Natural killer cell (primary cell): ENCODE results near the gene METAP1D. TPM values are rescaled to one million over a fixed set of nuclear protein-coding genes. Genes with fewer than 3 reads are reported as not detected.

Source experiments
- ATAC-seq, 3 donors: fragments of 150-1000 bp in 2 of 3; fragments of 200-7000 bp in 1 of 3; cut with Tn5 transposase; 1 replicate in 1 of 3; 2 replicates in 2 of 3; pipeline ENCODE4 v1.10.0; 2021; ENCODE audit warnings: mild to moderate bottlenecking in 2 of 3, moderate library complexity in 2 of 3
- DNase-seq, 2 donors: peaks; one replicate each; pipeline versions ENCODE4 v3.0.0 to v3.0.0-alpha.2; 2013 to 2021; ENCODE audit warnings: mixed read lengths in 1 of 2
- H3K27ac ChIP-seq: one replicate; pipeline ENCODE4 v1.5.1; 2013; ENCODE audit warnings: mild to moderate bottlenecking, low read length
- H3K27me3 ChIP-seq: one replicate; pipeline ENCODE4 v1.6.1; 2013; ENCODE audit warnings: low read length; ENCODE audit not compliant: control insufficient read depth, insufficient read depth
- H3K36me3 ChIP-seq: one replicate; pipeline ENCODE4 v1.6.1; 2013; ENCODE audit warnings: low read length; ENCODE audit not compliant: control insufficient read depth, insufficient read depth
- H3K4me1 ChIP-seq: one replicate; pipeline ENCODE4 v1.6.1; 2013; ENCODE audit warnings: low read length; ENCODE audit not compliant: control insufficient read depth, insufficient read depth
- H3K4me3 ChIP-seq: one replicate; pipeline ENCODE4 v1.5.1; 2013; ENCODE audit warnings: low read length
- H3K9me3 ChIP-seq: one replicate; pipeline ENCODE4 v1.6.1; 2013; ENCODE audit warnings: low read length; ENCODE audit not compliant: control insufficient read depth, insufficient read depth
- H3K27ac Mint-ChIP-seq, 2 donors: one replicate each; pipeline ENCODE4 v1.8.0; 2022; ENCODE audit warnings: mild to moderate bottlenecking in 2 of 2, mixed read lengths in 2 of 2, moderate library complexity in 1 of 2
- H3K27me3 Mint-ChIP-seq, 2 donors: one replicate each; pipeline ENCODE4 v1.8.0; 2022; ENCODE audit warnings: low read depth in 2 of 2, mixed read lengths in 2 of 2
- H3K36me3 Mint-ChIP-seq: one replicate; pipeline ENCODE4 v1.8.0; 2022; ENCODE audit warnings: mixed read lengths
- H3K4me1 Mint-ChIP-seq, 2 donors: one replicate each; pipeline ENCODE4 v1.8.0; 2022; ENCODE audit warnings: mixed read lengths in 2 of 2
- H3K4me3 Mint-ChIP-seq: one replicate; pipeline ENCODE4 v1.8.0; 2022; ENCODE audit warnings: mild to moderate bottlenecking, moderate library complexity, mixed read lengths
- H3K9me3 Mint-ChIP-seq, 2 donors: one replicate each; pipeline ENCODE4 v1.8.0; 2022; ENCODE audit warnings: mixed read lengths in 2 of 2
- CTCF ChIP-seq: fragments of 200-600 bp; IDR thresholded peaks from one replicate; pipeline ENCODE4 v1.8.0; 2022; ENCODE audit warnings: antibody characterized with exemption
- WGBS: methylation state at CpG from one replicate; pipeline ENCODE4 v1.1.7; 2013; ENCODE audit warnings: missing lambda C conversion rate; ENCODE audit not compliant: insufficient coverage; 5-methylcytosine and 5-hydroxymethylcytosine counted together
- intact Hi-C: fragments of 100-400 bp; cut with micrococcal nuclease; formaldehyde crosslinking; loops from one replicate; pipeline ENCODE4 v1.14.2; 2022
- total RNA-seq, 4 donors: library from RNA; stranded (reverse); fragments of 120-200 nt in 1 of 4; gene quantifications; one replicate each; pipeline versions ENCODE4 v1.2.3 to v1.2.4, GENCODE V29; 2013 to 2022

Gene METAP1D
- 1 to 10 TPM; 2.8 to 3.4 (median 3.2) TPM for total RNA-seq
- total RNA-seq (2013), result 7.8 TPM

- Histone ChIP-seq H3K27ac (no peak within 1 kb of the TSS), H3K4me1 (peaks cover 7% of the 10 kb centered on the region), H3K4me3 (peak within 1 kb of the TSS; percentile 62), H3K9me3 (no peaks in the 10 kb centered on the region), H3K36me3 (no peaks in the 10 kb centered on the region), H3K27me3 (no peaks in the 10 kb centered on the region)
- Mint-ChIP-seq H3K27me3 (peaks cover 7 to 17% of the 10 kb centered on the region in 2 donors), H3K4me1 (peaks cover 8 to 17% of the 10 kb centered on the region in 2 donors), H3K36me3 (no peaks in the 10 kb centered on the region), H3K9me3 (no peaks in the 10 kb centered on the region), H3K27ac (peak within 1 kb of the TSS; percentile 65 to 86), H3K4me3 (peak within 1 kb of the TSS; percentile 94)
- intact Hi-C loops, result loop anchor here (5.0 kb wide), 1 partner anchor 102 kb away; the partner anchor contains the start of gene DLX2
- peak; percentile 91 to 97 (median 96) for ATAC-seq
- no peak for TF ChIP-seq CTCF
- peak; percentile 79 to 89 for DNase-seq
- WGBS, result under 1% methylated on average over 73 of the region's 73 CpGs
Observed at GRCh38 chr2:171999604-172000469, at the start of gene METAP1D. Gene METAP1D (plus strand): TSS chr2:171999953. CDS start chr2:171999970, 17 bp downstream.

- Histone ChIP-seq H3K9me3 (no peaks in the 10 kb centered on the region), H3K4me3 (no peak overlapping the region), H3K27ac (no peak overlapping the region), H3K27me3 (no peaks in the 10 kb centered on the region), H3K36me3 (peaks cover 2% of the 10 kb centered on the region), H3K4me1 (no peaks in the 10 kb centered on the region)
- DNase-seq (no peak), ATAC-seq (no peak)
- no peaks in the 10 kb centered on the region for H3K36me3 Mint-ChIP-seq
- H3K4me1 Mint-ChIP-seq, result peaks cover 14 to 18% of the 10 kb centered on the region in 2 donors
- intact Hi-C loops, result no loop called here
- no peaks in the 10 kb centered on the region for H3K9me3 Mint-ChIP-seq
- TF ChIP-seq CTCF, result no peak
- H3K27ac Mint-ChIP-seq, result no peak overlapping the region
- no peak overlapping the region for H3K4me3 Mint-ChIP-seq
- no peaks in the 10 kb centered on the region for H3K27me3 Mint-ChIP-seq
Observed at GRCh38 chr2:171952276-171952675, 47.5 kb upstream of the METAP1D start.

GRCh38 chr2:171952748-171953147, 47.0 kb upstream of the METAP1D start:
- peaks cover 2% of the 10 kb centered on the region for H3K36me3 ChIP-seq
- Mint-ChIP-seq H3K4me1 (peaks cover 14 to 20% of the 10 kb centered on the region in 2 donors), H3K9me3 (no peaks in the 10 kb centered on the region), H3K36me3 (no peaks in the 10 kb centered on the region), H3K4me3 (no peak overlapping the region), H3K27ac (no peak overlapping the region), H3K27me3 (no peaks in the 10 kb centered on the region)
- H3K4me1 ChIP-seq, result no peaks in the 10 kb centered on the region
- no peaks in the 10 kb centered on the region for H3K27me3 ChIP-seq
- TF ChIP-seq CTCF, result no peak
- H3K27ac ChIP-seq, result no peak overlapping the region
- no peak overlapping the region for H3K4me3 ChIP-seq
- 97% methylated on average over 2 of the region's 3 CpGs for WGBS
- DNase-seq (no peak), ATAC-seq (no peak)
- intact Hi-C loops, result no loop called here
- no peaks in the 10 kb centered on the region for H3K9me3 ChIP-seq
